Stimulated activated CD4-positive, alpha-beta T cell treated with anti-CD3 and anti-CD28 coated beads, Interleukin-12 subunit alpha, Interleukin-12 subunit beta, amount 100 ng/mL, for 24 hours (primary cell): ENCODE results near the gene FMNL3.

Experiments used
- DNase-seq, 2 experiments: peaks; one replicate each; pipeline ENCODE4 v3.0.0-alpha.2; 2020; ENCODE audit warnings: low read depth in 2 of 2

Gene FMNL3

GRCh38 chr12:49649892-49650291 is 57.3 kb downstream of the FMNL3 start:
- no peak for DNase-seq

- DNase-seq = no peak
Observed at GRCh38 chr12:49649445-49649844, 57.8 kb downstream of the FMNL3 start.

- DNase-seq = no peak
Observed at GRCh38 chr12:49648712-49649003, 58.5 kb downstream of the FMNL3 start.

- no peak for DNase-seq
Observed at GRCh38 chr12:49647827-49648711, 59.1 kb downstream of the FMNL3 start.

- no peak for DNase-seq
Observed at GRCh38 chr12:49646871-49647654, 60.1 kb downstream of the FMNL3 start.

DNA sequence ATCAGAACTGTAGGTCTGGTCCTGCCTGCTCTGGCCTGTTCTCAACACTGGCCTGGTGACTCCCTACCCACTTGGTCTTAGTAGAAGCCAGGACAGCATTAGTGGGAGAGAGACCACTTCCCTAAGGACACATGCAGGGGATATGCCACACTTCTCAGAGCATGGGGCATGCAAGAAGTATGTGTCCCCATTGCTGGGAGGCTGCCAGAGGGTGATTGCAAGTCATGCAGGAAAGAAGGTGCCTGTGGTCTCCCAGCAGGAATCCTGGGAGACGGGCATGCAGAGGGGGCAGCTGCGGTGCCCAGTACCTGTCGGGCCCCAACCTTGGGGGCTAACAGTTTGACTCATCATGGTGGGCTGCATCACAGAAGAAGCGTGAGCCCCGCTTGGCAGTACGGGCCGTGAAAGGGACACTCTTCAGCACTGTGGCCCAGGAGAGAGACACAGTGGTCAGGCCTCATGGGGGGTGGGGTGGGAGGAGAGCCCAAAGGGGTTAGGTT is 60.8 kb downstream of the FMNL3 start:
- no peak for DNase-seq

DNA sequence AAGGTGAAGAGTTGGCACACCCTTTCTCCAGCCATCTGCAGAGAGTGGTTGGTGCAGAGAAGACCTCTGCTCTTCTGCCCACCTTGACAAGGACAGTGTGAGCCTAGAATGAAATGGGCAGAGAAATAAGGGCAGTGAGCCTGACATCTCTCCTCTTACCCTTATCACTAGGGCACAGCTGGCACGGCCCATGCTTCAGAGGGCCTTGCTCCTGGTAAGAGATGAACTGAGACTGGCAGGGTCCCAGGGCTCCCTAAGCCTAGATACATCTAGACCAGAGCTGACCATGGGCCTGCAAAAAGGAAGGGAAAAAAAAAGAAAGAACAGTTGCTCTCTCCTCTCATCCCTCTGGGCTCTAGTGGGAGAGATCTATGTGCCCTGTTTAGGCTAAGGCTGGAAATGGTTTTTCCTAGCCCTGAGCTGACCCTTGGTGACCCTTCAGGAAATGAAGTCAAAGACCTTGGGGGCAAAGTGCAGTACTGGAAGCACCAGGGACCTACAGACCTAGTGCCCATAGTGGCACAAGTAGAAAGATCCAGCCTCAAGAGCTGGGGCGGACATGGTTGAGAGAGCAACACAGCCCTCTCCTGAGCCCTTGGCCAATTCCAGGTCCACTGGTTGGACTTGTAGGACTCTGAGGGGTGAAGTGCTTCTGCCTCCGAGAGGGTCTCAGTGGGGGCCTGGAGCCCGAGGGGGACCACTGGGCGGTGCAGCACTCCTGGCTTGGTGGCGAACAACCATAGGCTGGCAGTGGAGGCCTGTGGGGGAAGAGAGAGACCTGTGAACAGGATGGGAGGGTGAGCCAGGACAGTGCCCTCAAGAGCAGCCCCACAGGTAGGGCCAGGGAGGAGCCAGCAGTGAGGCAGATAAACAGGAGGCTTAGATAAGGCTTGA is 61.8 kb downstream of the FMNL3 start:
- DNase-seq = no peak

GRCh38 chr12:49644620-49644994 is 62.6 kb downstream of the FMNL3 start:
- peak; percentile 54 to 75 for DNase-seq

DNA sequence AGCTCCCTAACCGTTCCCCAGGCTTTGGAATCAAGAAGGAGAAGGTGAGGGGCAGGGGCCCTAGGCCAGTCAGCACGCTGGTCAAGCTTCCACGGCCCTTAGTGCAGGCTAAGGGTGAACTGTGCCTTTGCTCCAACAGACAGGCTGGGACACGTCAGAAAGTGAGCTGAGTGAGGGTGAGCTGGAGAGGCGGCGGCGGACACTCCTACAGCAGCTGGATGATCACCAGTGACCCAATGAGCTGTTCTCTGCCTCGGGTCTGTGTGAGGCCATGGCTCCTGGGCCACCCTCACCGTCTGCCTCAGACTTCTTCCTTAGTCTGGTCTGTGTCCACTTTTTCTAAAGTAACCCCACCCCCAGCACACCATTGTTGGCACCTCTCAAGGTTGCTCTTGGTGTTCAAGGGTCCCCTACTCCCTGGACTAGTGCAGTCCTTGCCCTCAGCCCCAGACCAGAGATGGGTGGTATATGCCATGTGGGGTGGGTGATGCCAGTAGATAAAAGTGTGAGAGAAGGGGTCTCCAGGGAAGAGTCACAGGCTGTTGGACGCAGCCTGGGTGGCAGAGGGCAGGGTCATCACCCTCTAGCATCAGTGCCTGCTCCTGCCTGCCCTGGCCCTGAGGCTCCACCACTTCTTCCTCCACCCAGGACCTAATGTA is 63.1 kb downstream of the FMNL3 start:
- no peak for DNase-seq

- DNase-seq = no peak
Observed at GRCh38 chr12:49643135-49643534, 64.1 kb downstream of the FMNL3 start.

DNA sequence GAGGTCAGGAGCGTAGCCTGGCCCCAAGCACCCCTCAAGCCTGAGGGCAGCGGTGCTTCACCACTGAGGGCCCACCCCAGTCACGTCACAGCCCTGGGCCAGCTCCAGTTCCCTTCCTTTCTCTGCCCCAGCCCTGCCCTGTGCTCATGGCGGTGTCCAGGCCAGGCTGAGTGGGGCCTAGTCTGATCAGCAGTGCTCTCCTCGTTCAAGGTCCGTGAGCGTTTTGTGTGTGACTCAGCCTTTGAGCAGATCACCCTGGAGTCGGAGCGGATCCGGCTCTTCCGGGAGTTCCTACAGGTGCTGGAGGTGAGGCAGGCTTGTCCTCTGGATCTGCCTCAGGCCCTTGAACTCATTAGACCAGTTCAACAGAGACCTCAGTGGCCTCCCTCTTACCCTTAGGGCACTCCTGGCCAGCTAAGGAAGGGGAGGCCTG is 64.8 kb downstream of the FMNL3 start:
- no peak for DNase-seq

- DNase-seq = no peak
Observed at GRCh38 chr12:49641748-49642369, 65.3 kb downstream of the FMNL3 start.

DNA sequence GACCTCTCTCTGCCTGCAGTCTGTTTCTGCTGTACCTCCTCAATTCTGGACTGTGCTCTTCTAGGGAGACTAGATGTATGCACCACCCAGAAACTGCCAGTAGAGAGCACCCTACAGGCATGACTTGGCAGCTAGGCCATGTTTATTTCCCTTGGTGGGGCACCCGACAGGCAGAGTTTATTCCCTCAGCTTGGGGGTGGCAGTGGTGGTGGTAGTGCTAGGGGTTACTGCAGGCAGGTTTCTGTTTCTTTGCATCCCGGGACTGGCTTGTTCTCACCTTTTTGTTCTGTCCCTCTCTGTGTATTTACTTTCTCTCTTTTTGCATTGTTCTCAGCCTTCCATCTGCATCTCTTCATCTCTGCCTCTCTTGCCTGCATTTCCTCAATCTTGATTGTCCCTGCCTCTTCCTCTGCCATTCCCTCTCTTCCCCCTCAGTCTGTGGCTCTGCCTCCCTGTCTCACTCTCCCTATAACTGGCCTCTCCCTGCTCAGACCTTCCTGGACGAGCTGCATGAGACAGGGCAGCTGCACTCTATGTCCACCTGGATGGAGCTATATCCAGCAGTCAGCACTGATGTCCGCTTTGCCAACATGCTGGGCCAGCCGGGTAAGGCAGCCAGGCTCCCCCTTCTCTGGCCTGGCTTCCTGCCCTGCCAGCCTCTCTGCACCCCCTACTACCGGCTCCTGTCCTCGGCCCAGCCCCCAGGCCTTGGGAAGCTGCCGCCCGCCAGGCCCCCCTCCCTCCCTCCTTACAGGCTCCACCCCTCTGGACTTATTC is 70.0 kb downstream of the FMNL3 start:
- DNase-seq = peak in 1 of 2 experiments; percentile 48

DNA sequence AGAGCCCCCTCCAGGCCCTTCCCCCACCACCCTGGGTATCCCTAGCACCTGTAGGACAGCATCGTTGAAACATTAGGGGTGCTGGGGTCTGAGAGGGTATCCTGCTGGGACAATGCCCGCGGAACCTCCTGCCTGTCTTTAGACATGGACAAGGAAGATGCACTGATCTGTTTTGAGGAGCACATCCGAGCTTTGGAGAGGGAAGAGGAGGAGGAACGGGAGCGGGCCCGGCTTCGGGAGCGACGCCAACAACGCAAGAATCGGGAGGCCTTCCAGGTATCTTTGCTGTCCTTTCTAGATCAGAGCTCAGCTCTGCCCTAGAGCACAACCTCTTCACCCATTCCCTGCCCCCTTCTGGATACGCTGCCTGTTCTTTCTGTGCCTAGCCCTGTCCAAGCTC is 70.6 kb downstream of the FMNL3 start:
- no peak for DNase-seq

DNA sequence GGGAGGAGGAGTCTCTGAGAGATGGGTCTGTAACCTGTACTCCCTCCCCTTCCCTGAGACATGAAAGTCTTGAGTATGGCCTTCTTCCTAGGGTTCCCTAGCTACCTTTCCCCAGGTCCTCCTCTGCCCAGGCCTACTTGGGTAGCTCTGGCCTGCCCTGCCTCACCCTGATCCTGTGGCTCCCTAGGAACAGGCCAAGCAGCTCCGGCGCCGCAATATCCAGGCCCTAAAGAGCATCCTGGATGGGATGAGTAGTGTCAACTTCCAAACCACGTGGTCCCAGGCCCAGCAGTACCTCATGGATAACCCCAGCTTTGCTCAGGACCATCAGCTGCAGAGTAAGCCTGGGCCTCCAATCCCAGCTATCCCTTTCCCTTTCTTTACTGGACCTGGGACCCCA is 71.5 kb downstream of the FMNL3 start:
- no peak for DNase-seq

GRCh38 chr12:49635036-49635435 is 72.2 kb downstream of the FMNL3 start:
- no peak for DNase-seq

GRCh38 chr12:49633703-49634345 is 73.4 kb downstream of the FMNL3 start:
- no peak for DNase-seq

DNA sequence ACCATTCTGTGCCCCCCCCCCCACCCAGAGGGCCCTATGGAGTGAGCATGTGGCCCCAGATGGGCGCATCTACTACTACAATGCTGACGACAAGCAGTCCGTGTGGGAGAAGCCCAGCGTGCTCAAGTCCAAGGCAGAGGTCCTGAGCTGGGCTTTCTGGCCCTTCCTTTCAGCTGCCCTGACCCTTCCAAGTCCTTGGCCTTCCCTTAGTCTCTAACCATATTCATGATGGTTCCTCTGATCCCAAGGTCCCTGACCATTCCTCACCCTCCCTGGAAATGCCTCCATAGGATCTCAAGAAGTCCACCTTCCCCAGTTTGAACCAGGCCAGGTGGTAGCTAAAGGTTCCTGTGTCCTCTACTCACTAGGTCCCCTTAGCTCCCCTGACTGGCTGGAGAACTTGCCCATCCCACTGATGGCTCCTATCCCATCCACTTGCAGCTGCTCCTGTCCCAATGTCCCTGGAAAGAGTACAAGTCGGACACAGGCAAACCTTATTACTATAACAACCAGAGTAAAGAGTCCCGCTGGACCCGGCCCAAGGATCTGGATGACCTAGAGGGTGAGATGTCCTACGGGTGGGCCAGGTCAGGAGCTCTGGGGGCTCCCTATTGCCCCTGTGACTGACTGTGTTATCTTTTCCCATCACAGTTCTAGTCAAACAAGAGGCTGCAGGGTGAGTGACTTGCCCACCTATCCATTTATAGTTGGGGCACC is 74.1 kb downstream of the FMNL3 start:
- no peak for DNase-seq

DNA sequence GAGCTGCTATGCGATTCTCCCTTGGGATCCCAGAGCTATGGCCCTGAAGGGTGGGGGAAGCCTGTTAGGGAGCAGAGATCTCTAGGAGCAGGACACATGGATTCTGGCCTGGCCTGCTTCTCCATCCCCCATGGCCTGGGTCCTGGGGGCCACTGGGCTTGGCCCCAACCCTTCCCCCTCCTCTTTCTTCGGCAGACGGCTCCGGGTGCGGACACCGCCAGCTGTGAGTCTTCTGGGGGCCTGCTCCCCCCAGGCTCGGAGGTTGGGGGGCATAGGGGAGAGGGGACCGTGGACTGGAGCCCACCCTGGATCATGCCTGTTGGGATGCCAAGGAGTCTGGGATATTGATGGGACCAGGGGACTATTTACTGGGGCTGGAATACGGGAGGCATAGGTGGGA is 74.8 kb downstream of the FMNL3 start:
- DNase-seq = no peak
